ENCODE results near the gene NT5E.

NT5E gene

DNA sequence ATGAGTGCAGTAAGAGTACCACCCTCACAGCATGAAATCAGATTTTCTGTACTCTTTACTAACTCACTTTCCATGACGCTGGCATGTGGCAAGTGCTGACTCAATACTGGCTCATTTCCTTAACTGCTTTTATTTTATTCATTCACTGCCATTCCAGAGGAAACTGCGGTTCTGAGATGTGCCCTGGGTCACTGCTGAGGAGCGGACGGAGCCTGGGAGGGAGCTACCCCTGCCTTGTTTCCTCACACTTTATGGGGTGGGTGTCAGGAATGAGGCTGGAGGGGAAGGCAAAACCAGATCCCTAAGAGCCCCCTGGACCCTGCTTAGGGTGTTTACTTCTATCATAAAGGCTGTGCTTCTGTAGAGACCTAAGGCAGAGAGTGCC lies 14.4 kb downstream of the NT5E start:
- TF ChIP-seq, protein P1, sequence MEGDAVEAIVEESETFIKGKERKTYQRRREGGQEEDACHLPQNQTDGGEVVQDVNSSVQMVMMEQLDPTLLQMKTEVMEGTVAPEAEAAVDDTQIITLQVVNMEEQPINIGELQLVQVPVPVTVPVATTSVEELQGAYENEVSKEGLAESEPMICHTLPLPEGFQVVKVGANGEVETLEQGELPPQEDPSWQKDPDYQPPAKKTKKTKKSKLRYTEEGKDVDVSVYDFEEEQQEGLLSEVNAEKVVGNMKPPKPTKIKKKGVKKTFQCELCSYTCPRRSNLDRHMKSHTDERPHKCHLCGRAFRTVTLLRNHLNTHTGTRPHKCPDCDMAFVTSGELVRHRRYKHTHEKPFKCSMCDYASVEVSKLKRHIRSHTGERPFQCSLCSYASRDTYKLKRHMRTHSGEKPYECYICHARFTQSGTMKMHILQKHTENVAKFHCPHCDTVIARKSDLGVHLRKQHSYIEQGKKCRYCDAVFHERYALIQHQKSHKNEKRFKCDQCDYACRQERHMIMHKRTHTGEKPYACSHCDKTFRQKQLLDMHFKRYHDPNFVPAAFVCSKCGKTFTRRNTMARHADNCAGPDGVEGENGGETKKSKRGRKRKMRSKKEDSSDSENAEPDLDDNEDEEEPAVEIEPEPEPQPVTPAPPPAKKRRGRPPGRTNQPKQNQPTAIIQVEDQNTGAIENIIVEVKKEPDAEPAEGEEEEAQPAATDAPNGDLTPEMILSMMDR (IDR thresholded peaks at IDR 0.05): no peak
- Histone ChIP-seq H3K27ac (peak overlapping the region; percentile 66 to 84), H3K4me3 (peak overlapping the region; percentile 32)
- DNase-seq (ENCODE audit: low spot score): peak; percentile 86

- no peak for DNase-seq (ENCODE audit: low spot score)
- peak overlapping the region; percentile 32 for H3K4me3 ChIP-seq
- H3K27ac ChIP-seq: peak overlapping the region; percentile 66 to 84
- TF ChIP-seq, protein P1 (IDR thresholded peaks at IDR 0.05): no peak
Measured at GRCh38 chr6:85464722-85465150, 14.9 kb downstream of the NT5E start.

DNA sequence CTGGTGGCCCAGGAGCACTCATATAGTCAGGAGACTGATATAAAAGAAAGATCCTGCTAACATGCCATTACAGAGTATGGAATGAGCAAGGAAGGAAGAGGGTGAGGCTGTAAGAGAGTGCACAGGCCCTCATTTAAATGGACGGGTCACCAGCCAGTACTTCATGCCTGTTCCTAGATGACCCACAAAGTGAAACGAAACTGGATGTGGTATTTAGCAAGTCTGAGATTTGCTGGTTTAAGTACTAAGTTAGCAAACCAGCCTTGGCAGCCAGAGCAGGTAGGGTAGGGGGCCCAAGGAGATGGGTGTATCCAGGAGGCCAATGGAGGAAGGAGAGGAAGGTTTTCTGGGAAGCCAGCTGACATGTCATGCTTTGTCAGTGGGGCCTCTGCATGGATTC lies 15.9 kb downstream of the NT5E start:
- Histone ChIP-seq H3K4me3 (no peak overlapping the region), H3K27ac (peak overlapping the region in 1 of 2 donors; percentile 65)
- TF ChIP-seq, protein P1 (IDR thresholded peaks at IDR 0.05): no peak
- DNase-seq (ENCODE audit: low spot score): no peak

DNA sequence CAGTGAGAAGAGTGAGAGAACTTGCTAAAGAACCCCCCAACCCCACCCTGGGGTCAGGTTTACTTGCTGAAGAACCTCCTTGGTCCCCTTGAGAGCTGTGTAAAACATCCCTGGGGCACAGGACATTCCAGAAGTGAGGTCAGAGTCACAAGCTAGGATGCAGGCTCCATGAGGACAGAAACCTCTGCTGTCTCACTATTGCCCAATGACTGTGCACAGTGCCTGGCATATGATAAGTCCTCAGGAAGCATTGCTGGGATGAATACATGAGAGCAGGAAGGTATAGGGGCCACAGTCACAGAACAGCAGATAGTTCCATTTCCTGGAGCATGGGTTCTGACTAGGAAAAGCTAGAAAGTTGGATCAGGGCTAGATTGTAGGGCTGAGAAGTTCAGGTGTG lies 18.4 kb downstream of the NT5E start:
- no peak for DNase-seq (ENCODE audit: low spot score)
- H3K27ac ChIP-seq: peak overlapping the region in 1 of 2 donors; percentile 59
- H3K4me3 ChIP-seq: no peak overlapping the region
- TF ChIP-seq, protein P1 (IDR thresholded peaks at IDR 0.05): no peak

- Histone ChIP-seq H3K27ac (peak overlapping the region in 1 of 2 donors; percentile 49), H3K4me3 (no peak overlapping the region)
- no peak for DNase-seq (ENCODE audit: low spot score)
- TF ChIP-seq, protein P1 (IDR thresholded peaks at IDR 0.05): no peak
Measured at GRCh38 chr6:85469276-85470022, 19.6 kb downstream of the NT5E start.

DNA sequence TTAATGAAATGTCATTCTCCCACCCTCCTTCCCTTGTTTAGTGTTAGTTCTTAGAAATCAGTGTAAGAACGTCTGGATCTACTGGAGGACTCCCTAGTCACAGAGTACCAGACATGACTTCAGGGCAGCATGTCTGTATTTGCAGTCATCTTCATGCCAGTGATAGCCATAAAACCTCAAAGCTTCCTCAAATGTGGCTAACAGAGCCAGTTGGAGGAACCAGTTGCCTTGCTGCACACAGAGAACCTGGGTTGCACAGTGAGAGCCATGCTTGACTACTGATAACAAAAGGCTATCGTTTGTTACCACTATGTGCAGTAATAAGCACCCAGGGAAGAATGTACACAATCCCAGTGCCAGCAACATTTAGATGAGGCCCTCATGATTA lies 20.1 kb downstream of the NT5E start:
- TF ChIP-seq, protein P1 (IDR thresholded peaks at IDR 0.05): no peak
- H3K4me3 ChIP-seq: no peak overlapping the region
- H3K27ac ChIP-seq: peak overlapping the region in 1 of 2 donors; percentile 49
- DNase-seq (ENCODE audit: low spot score): no peak

- no peak for DNase-seq (ENCODE audit: low spot score)
- Histone ChIP-seq H3K4me3 (no peak overlapping the region), H3K27ac (peak overlapping the region; percentile 4 to 70)
- TF ChIP-seq, protein P1 (IDR thresholded peaks at IDR 0.05): no peak
Measured at GRCh38 chr6:85472744-85473143, 22.9 kb downstream of the NT5E start.
